ENCODE data around the gene IPCEF1.

IPCEF1 gene

GRCh38 chr6:154161689-154162088 lies 194.9 kb downstream of the IPCEF1 start:
- DNase-seq (ENCODE audit: low read depth, low spot score), result no peak

- DNase-seq (ENCODE audit: low read depth, low spot score), result no peak
Observed at GRCh38 chr6:154159126-154159525, 197.5 kb downstream of the IPCEF1 start.

DNA sequence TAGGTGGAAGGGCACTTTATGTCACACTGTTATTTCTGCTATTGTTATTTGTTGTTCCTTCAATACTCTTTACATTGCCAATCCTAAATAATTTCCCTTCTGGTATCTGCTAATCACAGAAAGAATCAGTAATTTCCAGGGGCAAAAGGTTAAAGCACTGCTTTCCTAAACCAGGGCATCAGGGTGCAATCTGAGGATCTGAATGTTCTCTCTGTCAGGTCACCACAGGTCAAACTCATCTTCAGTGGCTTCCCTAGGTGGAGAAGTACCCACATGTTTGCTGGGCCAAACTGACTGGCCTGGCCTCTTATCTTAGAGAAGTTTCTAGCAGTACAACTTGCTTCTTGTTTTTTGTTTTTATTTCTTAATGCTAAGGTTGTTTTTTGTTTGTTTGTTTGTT lies 198.9 kb downstream of the IPCEF1 start:
- no peak for DNase-seq (ENCODE audit: low read depth, low spot score)

GRCh38 chr6:154157082-154157481 lies 199.5 kb downstream of the IPCEF1 start:
- DNase-seq (ENCODE audit: low read depth, low spot score), result no peak

DNA sequence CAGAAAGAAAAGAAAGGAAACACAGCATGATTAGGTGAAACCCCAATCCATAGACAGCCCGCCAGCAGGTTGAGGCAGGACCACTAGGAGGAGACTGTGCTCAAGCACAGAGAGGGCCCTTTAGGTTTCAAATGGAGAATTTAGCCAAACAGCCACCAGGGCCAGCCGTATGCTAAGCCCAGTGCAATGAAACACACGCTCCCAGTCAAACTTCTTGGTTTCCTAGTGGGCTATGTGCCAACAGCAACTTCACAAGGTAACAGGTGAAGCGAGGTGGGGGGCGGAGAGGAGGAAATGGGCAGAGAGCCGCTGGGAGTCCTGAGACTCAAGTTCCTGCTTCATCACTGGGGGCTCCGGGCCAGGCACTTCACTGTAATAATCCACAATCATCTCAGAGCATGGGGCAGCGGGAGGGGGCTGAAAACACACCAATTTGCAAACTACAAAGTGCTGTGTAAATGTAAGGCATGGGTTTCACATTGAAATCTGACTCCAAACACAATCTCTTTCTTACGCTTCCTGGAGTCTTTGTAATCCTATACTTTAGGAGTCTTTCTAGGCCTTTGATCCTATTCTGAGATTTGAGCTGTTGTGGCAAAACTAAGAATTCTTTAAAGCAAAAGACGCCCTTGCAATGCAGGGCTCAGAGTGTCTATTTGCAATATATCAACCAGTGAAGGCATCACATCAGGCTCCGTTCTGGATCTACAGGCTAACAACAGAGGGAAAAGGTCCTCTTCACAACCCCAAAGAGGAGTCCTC lies 200.3 kb downstream of the IPCEF1 start:
- peak; percentile 40 for DNase-seq (ENCODE audit: low read depth, low spot score)

GRCh38 chr6:154154389-154154967 lies 202.1 kb downstream of the IPCEF1 start:
- peak; percentile 44 for DNase-seq (ENCODE audit: low read depth, low spot score)

- DNase-seq (ENCODE audit: low read depth, low spot score), result no peak
Observed at GRCh38 chr6:154143753-154144152, 212.8 kb downstream of the IPCEF1 start.

- no peak for DNase-seq (ENCODE audit: low read depth, low spot score)
Observed at GRCh38 chr6:154140743-154141142, 215.9 kb downstream of the IPCEF1 start.

GRCh38 chr6:154139892-154140291 lies 216.7 kb downstream of the IPCEF1 start:
- no peak for DNase-seq (ENCODE audit: low read depth, low spot score)

DNA sequence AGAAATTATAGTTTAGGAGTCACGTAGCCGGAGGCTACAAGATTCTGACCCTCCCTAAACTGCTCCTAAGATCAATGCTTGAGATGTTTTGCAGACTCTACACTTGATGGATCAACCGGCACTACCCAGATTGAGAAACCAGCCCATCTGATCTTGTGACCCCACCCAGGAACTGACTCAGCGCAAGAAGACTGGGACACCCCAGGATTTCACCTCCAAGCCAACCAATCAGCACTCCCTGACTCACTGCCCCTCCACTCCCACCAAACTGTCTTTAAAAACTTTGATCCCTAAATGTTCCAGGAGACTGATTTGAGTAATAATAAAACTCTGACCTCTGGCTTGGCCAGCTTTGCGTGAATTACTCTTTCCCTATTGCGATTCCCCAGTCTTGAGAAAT lies 217.8 kb downstream of the IPCEF1 start:
- no peak for DNase-seq (ENCODE audit: low read depth, low spot score)

- DNase-seq (ENCODE audit: low read depth, low spot score), result no peak
Observed at GRCh38 chr6:154134471-154135147, 222.0 kb downstream of the IPCEF1 start.

DNA sequence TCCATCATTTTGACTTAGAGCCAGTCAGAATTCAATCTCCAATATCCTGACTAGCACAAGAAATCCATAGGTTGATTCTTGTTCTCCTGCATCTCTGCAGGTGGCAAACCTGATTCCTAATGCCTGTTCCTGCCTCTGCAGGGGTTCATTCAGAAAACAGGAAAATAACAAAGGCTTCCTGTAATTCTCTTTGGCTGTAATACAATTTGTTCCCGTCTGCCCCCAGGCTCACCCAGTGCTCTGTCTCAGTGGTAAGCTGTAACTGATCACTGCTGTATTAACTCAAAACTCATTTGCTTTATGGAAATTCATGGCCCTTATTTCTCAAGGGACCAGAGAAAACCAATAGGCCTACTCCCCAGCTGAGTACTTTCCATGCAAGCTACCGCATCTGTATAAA lies 228.9 kb downstream of the IPCEF1 start:
- DNase-seq (ENCODE audit: low read depth, low spot score), result no peak

- DNase-seq (ENCODE audit: low read depth, low spot score), result no peak
Observed at GRCh38 chr6:154125421-154125820, 231.2 kb downstream of the IPCEF1 start.

DNA sequence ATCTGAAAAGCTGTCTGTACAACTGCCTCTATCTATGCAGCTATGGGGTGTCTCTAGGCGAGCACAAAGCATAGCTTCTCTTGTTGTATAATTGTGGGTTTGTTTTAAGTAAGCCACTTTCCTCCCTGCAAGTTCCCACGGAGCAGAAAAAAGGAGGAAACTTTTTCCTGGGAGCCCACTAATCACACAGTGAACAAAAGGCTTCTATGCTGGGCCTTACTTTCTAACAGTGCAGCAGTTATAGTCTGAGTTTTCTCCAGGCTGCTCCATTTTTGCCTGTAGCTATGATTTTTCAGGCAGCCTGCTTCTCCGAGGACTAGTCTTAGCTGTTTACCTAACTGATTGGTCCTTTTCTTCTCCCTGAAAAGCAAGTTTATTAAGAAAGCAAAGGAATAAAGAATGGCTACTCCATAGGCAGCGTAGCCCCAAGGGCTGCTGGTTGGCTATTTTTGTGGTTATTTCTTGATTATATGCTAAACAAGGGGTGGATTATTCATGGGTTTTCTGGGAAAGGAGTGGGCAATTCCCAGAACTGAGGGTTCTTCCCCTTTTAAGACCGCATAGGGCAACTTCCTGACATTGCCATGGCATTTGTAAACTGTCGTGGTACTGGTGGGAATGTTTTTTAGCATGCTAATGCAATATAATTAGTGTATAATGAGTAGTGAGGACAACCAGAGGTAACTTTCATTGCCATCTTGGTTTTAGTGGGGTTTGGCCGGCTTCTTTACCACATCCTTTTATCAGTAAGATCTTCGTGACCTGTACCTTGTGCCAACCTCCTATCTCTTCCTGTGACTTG lies 233.2 kb downstream of the IPCEF1 start:
- DNase-seq (ENCODE audit: low read depth, low spot score), result no peak

- no peak for DNase-seq (ENCODE audit: low read depth, low spot score)
Observed at GRCh38 chr6:154122195-154122925, 234.2 kb downstream of the IPCEF1 start.

DNA sequence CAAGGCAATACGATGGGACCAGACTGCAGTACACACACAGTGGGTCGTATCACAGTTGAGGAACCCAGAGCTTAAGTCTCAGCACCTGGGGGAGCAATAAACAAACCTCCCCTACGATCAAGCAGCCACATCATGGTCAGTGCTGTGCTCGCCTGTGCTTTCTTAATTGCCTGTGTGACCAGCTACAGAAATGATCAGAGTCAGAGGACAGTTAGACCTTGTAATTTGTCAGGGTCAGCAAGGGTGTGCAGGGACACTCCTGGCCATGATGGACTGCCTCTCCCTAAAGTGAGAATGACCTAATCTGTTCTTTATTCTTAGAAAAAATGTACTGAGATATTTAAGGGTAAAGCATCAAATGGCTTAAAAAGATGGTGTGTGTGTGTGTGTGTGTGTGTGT lies 239.1 kb downstream of the IPCEF1 start:
- no peak for DNase-seq (ENCODE audit: low read depth, low spot score)

GRCh38 chr6:154113392-154113791 lies 243.2 kb downstream of the IPCEF1 start:
- DNase-seq (ENCODE audit: low read depth, low spot score), result no peak

GRCh38 chr6:154112181-154112809 lies 244.3 kb downstream of the IPCEF1 start:
- no peak for DNase-seq (ENCODE audit: low read depth, low spot score)

DNA sequence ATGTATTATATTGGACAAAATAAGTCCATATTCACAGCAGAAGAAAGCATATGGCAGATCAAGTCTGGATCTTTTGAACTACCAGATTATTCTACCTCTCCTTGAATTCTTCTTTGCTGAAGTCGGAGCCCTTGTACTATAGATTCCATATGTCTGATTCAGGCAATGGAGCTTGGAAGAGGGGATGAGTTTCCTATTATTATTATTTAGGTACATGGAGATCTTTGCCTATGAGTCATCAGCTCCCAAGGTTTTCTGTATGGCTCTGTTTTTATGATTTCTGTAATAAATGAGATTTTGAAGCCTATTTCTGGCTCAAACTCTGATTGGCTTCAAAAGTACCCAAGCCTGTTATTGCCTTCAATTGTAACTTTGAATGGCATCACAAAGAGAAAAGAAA lies 245.6 kb downstream of the IPCEF1 start:
- no peak for DNase-seq (ENCODE audit: low read depth, low spot score)

GRCh38 chr6:154106251-154106650 lies 250.4 kb downstream of the IPCEF1 start:
- no peak for DNase-seq (ENCODE audit: low read depth, low spot score)

Data from activated CD4-positive, CD25-positive, alpha-beta regulatory T cell treated with anti-CD3 and anti-CD28 coated beads, Interleukin-2, amount 50 U/mL, for 16 hours (primary cell).